K562 (cell line): ENCODE data around the gene SETDB1. TPM values are rescaled to one million over a fixed set of nuclear protein-coding genes. Genes with fewer than 3 reads are reported as not detected.

Experiments used
- GTF2F1 ChIP-seq: IDR thresholded peaks from 2 replicates; pipeline ENCODE4 v1.6.1; 2011; ENCODE audit warnings: low read depth, low read length, improper control_type of control experiment
- HSF4 ChIP-seq: fragments of 250-450 bp; sonication (Bioruptor Pico); IDR thresholded peaks from 2 replicates; pipeline ENCODE4 v2.1.2; 2022; ENCODE audit warnings: mild to moderate bottlenecking, moderate library complexity, borderline replicate concordance
- MYC ChIP-seq, 2 experiments: fragments of 250-450 bp in 1 of 2; sonication (Bioruptor Pico) in 1 of 2; IDR thresholded peaks; 2 replicates each; pipeline versions ENCODE4 v1.5.1 to v1.6.1; 2012 to 2021; ENCODE audit warnings: low read depth in 2 of 2, borderline replicate concordance in 1 of 2, improper control_type of control experiment in 1 of 2, low read length in 1 of 2, mild to moderate bottlenecking in 1 of 2, moderate library complexity in 1 of 2
- MYNN ChIP-seq, 2 experiments: sonication (generic); formaldehyde crosslinking in 1 of 2; IDR thresholded peaks; 2 replicates each; pipeline versions ENCODE4 v1.5.0 to v1.6.1; 2016 to 2020; ENCODE audit warnings: antibody characterized with exemption in 1 of 2, missing genetic modification reagents in 1 of 2
- RAD21 ChIP-seq, 2 experiments: fragments of 250-450 bp in 1 of 2; fragments of 450-650 bp in 1 of 2; sonication (Bioruptor Pico) in 1 of 2; formaldehyde crosslinking in 1 of 2; IDR thresholded peaks in 1 of 2; conservative IDR thresholded peaks in 1 of 2; 2 replicates each; pipeline versions ENCODE4 v1.4.0 to v1.8.0; 2020 to 2022; ENCODE audit warnings: mild to moderate bottlenecking in 2 of 2, moderate library complexity in 1 of 2
- XRCC4 ChIP-seq: IDR thresholded peaks from one replicate; pipeline ENCODE4 v1.6.1; 2011; ENCODE audit not compliant: insufficient read depth, insufficient read length; ENCODE audit errors: extremely low read depth
- YY1 ChIP-seq, 3 experiments: IDR thresholded peaks; 2 replicates each; pipeline ENCODE4 v1.6.1; 2011; ENCODE audit warnings: low read length in 2 of 3, mild to moderate bottlenecking in 2 of 3, moderate library complexity in 2 of 3, borderline replicate concordance in 1 of 3, control low read depth in 1 of 3, low read depth in 1 of 3; ENCODE audit not compliant: insufficient read depth in 3 of 3, insufficient replicate concordance in 2 of 3, control insufficient read depth in 1 of 3, insufficient read length in 1 of 3; ENCODE audit errors: extremely low read depth in 1 of 3
- ZNF764 ChIP-seq: fragments of 250-450 bp; sonication (Bioruptor Pico); IDR thresholded peaks from 2 replicates; pipeline ENCODE4 v1.4.0; 2020; ENCODE audit warnings: low read depth, mild to moderate bottlenecking, moderate library complexity
- ZSCAN32 ChIP-seq: fragments of 450-650 bp; formaldehyde crosslinking; IDR thresholded peaks from 2 replicates; pipeline ENCODE4 v1.4.0; 2020; ENCODE audit warnings: mild to moderate bottlenecking, moderate library complexity
- polyA plus RNA-seq, 8 experiments: library from polyadenylated mRNA; depleted of rRNA in 4 of 8; stranded (reverse) in 5 of 8; unstranded in 3 of 8; fragments of >200 nt; fragmentation: Nextera tagmentation in 2 of 8; fragmentation: Illumina TruSeq in 1 of 8; extraction: Ambion mirVana in 2 of 8; extraction: Trizol in 1 of 8; gene quantifications; 2 replicates each; pipeline versions ENCODE4 v1.2.1 to v1.2.3, GENCODE V29; 2011 to 2014; ENCODE audit warnings: inconsistent platforms in 1 of 8, missing spikeins in 1 of 8
- total RNA-seq, 7 experiments: library from RNA; depleted of rRNA in 6 of 7; stranded (reverse); fragments of >200 nt in 6 of 7; fragmentation: Illumina TruSeq in 2 of 7; extraction: Trizol in 2 of 7; gene quantifications; 2 replicates each; pipeline versions ENCODE4 v1.2.1 to v1.2.3, GENCODE V29; 2011 to 2021; ENCODE audit warnings: low replicate concordance in 1 of 7
- TF ChIP-seq, protein P1 (sequence below): IDR thresholded peaks from 2 replicates; pipeline ENCODE4 v1.6.1; 2014; ENCODE audit warnings: antibody characterized with exemption
- TF ChIP-seq, protein P2 (sequence below): sonication (generic); formaldehyde crosslinking; IDR thresholded peaks from 2 replicates; pipeline ENCODE4 v1.8.1; 2023; ENCODE audit warnings: mild to moderate bottlenecking, missing genetic modification reagents

The SETDB1 gene
- total and polyA plus RNA-seq, 9 of the 15 experiments (the other 6 are each of a cell fraction or from before 2014, with no cell fraction given): 21.5 to 64.4 (median 42.0) TPM

- TF ChIP-seq, protein P1, sequence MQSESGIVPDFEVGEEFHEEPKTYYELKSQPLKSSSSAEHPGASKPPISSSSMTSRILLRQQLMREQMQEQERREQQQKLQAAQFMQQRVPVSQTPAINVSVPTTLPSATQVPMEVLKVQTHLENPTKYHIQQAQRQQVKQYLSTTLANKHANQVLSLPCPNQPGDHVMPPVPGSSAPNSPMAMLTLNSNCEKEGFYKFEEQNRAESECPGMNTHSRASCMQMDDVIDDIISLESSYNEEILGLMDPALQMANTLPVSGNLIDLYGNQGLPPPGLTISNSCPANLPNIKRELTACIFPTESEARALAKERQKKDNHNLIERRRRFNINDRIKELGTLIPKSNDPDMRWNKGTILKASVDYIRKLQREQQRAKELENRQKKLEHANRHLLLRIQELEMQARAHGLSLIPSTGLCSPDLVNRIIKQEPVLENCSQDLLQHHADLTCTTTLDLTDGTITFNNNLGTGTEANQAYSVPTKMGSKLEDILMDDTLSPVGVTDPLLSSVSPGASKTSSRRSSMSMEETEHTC: no peak
- no peak for TF ChIP-seq YY1 (IDR thresholded peaks at IDR 0.05; ENCODE audit: borderline replicate concordance in 1 of 3, control insufficient read depth in 1 of 3, extremely low read depth in 1 of 3, insufficient read depth in 3 of 3, insufficient read length in 1 of 3, insufficient replicate concordance in 2 of 3, low read depth in 1 of 3, low read length in 2 of 3)
- TF ChIP-seq, protein P2, sequence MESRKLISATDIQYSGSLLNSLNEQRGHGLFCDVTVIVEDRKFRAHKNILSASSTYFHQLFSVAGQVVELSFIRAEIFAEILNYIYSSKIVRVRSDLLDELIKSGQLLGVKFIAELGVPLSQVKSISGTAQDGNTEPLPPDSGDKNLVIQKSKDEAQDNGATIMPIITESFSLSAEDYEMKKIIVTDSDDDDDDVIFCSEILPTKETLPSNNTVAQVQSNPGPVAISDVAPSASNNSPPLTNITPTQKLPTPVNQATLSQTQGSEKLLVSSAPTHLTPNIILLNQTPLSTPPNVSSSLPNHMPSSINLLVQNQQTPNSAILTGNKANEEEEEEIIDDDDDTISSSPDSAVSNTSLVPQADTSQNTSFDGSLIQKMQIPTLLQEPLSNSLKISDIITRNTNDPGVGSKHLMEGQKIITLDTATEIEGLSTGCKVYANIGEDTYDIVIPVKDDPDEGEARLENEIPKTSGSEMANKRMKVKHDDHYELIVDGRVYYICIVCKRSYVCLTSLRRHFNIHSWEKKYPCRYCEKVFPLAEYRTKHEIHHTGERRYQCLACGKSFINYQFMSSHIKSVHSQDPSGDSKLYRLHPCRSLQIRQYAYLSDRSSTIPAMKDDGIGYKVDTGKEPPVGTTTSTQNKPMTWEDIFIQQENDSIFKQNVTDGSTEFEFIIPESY (CRISPR knock-in tag): no peak
- TF ChIP-seq GTF2F1: no peak
- no peak for TF ChIP-seq MYNN (IDR thresholded peaks at IDR 0.05)
- no peak for TF ChIP-seq MYNN (CRISPR knock-in tag; IDR thresholded peaks at IDR 0.05)
- no peak for TF ChIP-seq XRCC4
- TF ChIP-seq RAD21 (CRISPR knock-in tag; conservative IDR thresholded peaks at IDR 0.05 in 1 of 2, IDR thresholded peaks at IDR 0.05 in 1 of 2): peak; percentile 20 to 52; a peak in 2 of 4 replicates
- TF ChIP-seq ZNF764 (CRISPR knock-in tag): no peak
- no peak for TF ChIP-seq ZSCAN32
- TF ChIP-seq HSF4 (CRISPR knock-in tag): no peak
- TF ChIP-seq MYC (IDR thresholded peaks at IDR 0.05; ENCODE audit: low read depth, low read length): peak; percentile 61; the same call in 1 of the 2 replicates
- TF ChIP-seq MYC (CRISPR knock-in tag; IDR thresholded peaks at IDR 0.05; ENCODE audit: borderline replicate concordance, low read depth): no peak
- TF ChIP-seq, all 486 proteins: peak for 28
These were observed 87.4 kb downstream of the SETDB1 start (continued) for GRCh38 chr1:151013518-151013917.

Other genes with a start within 250 kb of the SETDB1 start
Only the 7 nearest of the 20 such genes appear.
- gene ARNT, start 49.8 kb upstream of the SETDB1 start, total RNA-seq (2014; rRNA removed): 22.9 and 26.0 TPM in 2 replicates
- gene ARNT, start 49.8 kb upstream of the SETDB1 start, total RNA-seq (2014; rRNA removed; fragmentation: Illumina TruSeq; extraction: Trizol): 25.4 and 33.8 TPM in 2 replicates
- gene ARNT, start 49.8 kb upstream of the SETDB1 start, total RNA-seq (2015; rRNA removed; fragmentation: Illumina TruSeq; extraction: Trizol): 24.1 and 24.5 TPM in 2 replicates
- gene ARNT, start 49.8 kb upstream of the SETDB1 start, total RNA-seq (2021): 28.3 and 29.2 TPM in 2 replicates
- 40.2 and 41.8 TPM in 2 replicates for gene ARNT, start 49.8 kb upstream of the SETDB1 start, polyA plus RNA-seq (2011; rRNA removed)
- gene ARNT, start 49.8 kb upstream of the SETDB1 start, polyA plus RNA-seq (2014; fragmentation: Illumina TruSeq; extraction: Trizol): 33.5 and 35.0 TPM in 2 replicates
- 10 to 100 TPM in 1 of 2 experiments, 1 to 10 TPM in 1; 7.4 to 19.9 TPM for gene ARNT, start 49.8 kb upstream of the SETDB1 start, polyA plus RNA-seq (2014; fragmentation: Nextera tagmentation; extraction: Ambion mirVana)
- 21.9 and 23.9 TPM in 2 replicates for gene ARNT, start 49.8 kb upstream of the SETDB1 start, polyA plus RNA-seq (2014; rRNA removed)
- not detected in 2 replicates for gene CTXND2, start 39.2 kb upstream of the SETDB1 start, total RNA-seq (2014; rRNA removed)
- gene CTXND2, start 39.2 kb upstream of the SETDB1 start, total RNA-seq (2014; rRNA removed; fragmentation: Illumina TruSeq; extraction: Trizol): not detected in 2 replicates
- not detected in 2 replicates for gene CTXND2, start 39.2 kb upstream of the SETDB1 start, total RNA-seq (2015; rRNA removed; fragmentation: Illumina TruSeq; extraction: Trizol)
- gene CTXND2, start 39.2 kb upstream of the SETDB1 start, total RNA-seq (2021): not detected in 2 replicates
- gene CTXND2, start 39.2 kb upstream of the SETDB1 start, polyA plus RNA-seq (2011; rRNA removed): not detected in 2 replicates
- gene CTXND2, start 39.2 kb upstream of the SETDB1 start, polyA plus RNA-seq (2014; fragmentation: Illumina TruSeq; extraction: Trizol): not detected in 2 replicates
- gene CTXND2, start 39.2 kb upstream of the SETDB1 start, polyA plus RNA-seq (2014; fragmentation: Nextera tagmentation; extraction: Ambion mirVana): not detected
- not detected in 2 replicates for gene CTXND2, start 39.2 kb upstream of the SETDB1 start, polyA plus RNA-seq (2014; rRNA removed)
- gene CERS2, start 48.5 kb downstream of the SETDB1 start, total RNA-seq (2014; rRNA removed): 103 and 124 TPM in 2 replicates
- 147 and 163 TPM in 2 replicates for gene CERS2, start 48.5 kb downstream of the SETDB1 start, total RNA-seq (2014; rRNA removed; fragmentation: Illumina TruSeq; extraction: Trizol)
- gene CERS2, start 48.5 kb downstream of the SETDB1 start, total RNA-seq (2015; rRNA removed; fragmentation: Illumina TruSeq; extraction: Trizol): 127 and 129 TPM in 2 replicates
- gene CERS2, start 48.5 kb downstream of the SETDB1 start, total RNA-seq (2021): 233 and 235 TPM in 2 replicates
- 170 and 234 TPM in 2 replicates for gene CERS2, start 48.5 kb downstream of the SETDB1 start, polyA plus RNA-seq (2011; rRNA removed)
- 272 and 295 TPM in 2 replicates for gene CERS2, start 48.5 kb downstream of the SETDB1 start, polyA plus RNA-seq (2014; fragmentation: Illumina TruSeq; extraction: Trizol)
- gene CERS2, start 48.5 kb downstream of the SETDB1 start, polyA plus RNA-seq (2014; fragmentation: Nextera tagmentation; extraction: Ambion mirVana): 10 to 100 TPM; 23.4 to 30.0 TPM
- gene CERS2, start 48.5 kb downstream of the SETDB1 start, polyA plus RNA-seq (2014; rRNA removed): 132 and 136 TPM in 2 replicates
- gene ANXA9, start 55.9 kb downstream of the SETDB1 start, total RNA-seq (2014; rRNA removed): 0.36 and 0.49 TPM in 2 replicates
- gene ANXA9, start 55.9 kb downstream of the SETDB1 start, total RNA-seq (2014; rRNA removed; fragmentation: Illumina TruSeq; extraction: Trizol): 0.48 and 0.58 TPM in 2 replicates
- 0.87 and 1.1 TPM in 2 replicates for gene ANXA9, start 55.9 kb downstream of the SETDB1 start, total RNA-seq (2015; rRNA removed; fragmentation: Illumina TruSeq; extraction: Trizol)
- 0.55 and 0.96 TPM in 2 replicates for gene ANXA9, start 55.9 kb downstream of the SETDB1 start, total RNA-seq (2021)
- 0.88 and 1.6 TPM in 2 replicates for gene ANXA9, start 55.9 kb downstream of the SETDB1 start, polyA plus RNA-seq (2011; rRNA removed)
- 0.79 and 1.1 TPM in 2 replicates for gene ANXA9, start 55.9 kb downstream of the SETDB1 start, polyA plus RNA-seq (2014; fragmentation: Illumina TruSeq; extraction: Trizol)
- under 1 TPM; 0.24 to 0.57 TPM for gene ANXA9, start 55.9 kb downstream of the SETDB1 start, polyA plus RNA-seq (2014; fragmentation: Nextera tagmentation; extraction: Ambion mirVana)
- 0.56 and 1.2 TPM in 2 replicates for gene ANXA9, start 55.9 kb downstream of the SETDB1 start, polyA plus RNA-seq (2014; rRNA removed)
- 6.0 and 8.2 TPM in 2 replicates for gene MINDY1, start 80.5 kb downstream of the SETDB1 start, total RNA-seq (2014; rRNA removed)
- 5.6 TPM in 2 replicates for gene MINDY1, start 80.5 kb downstream of the SETDB1 start, total RNA-seq (2014; rRNA removed; fragmentation: Illumina TruSeq; extraction: Trizol)
- gene MINDY1, start 80.5 kb downstream of the SETDB1 start, total RNA-seq (2015; rRNA removed; fragmentation: Illumina TruSeq; extraction: Trizol): 5.9 and 6.7 TPM in 2 replicates
- 8.6 and 9.8 TPM in 2 replicates for gene MINDY1, start 80.5 kb downstream of the SETDB1 start, total RNA-seq (2021)
- 4.3 and 5.4 TPM in 2 replicates for gene MINDY1, start 80.5 kb downstream of the SETDB1 start, polyA plus RNA-seq (2011; rRNA removed)
- 9.1 and 11.0 TPM in 2 replicates for gene MINDY1, start 80.5 kb downstream of the SETDB1 start, polyA plus RNA-seq (2014; fragmentation: Illumina TruSeq; extraction: Trizol)
- gene MINDY1, start 80.5 kb downstream of the SETDB1 start, polyA plus RNA-seq (2014; fragmentation: Nextera tagmentation; extraction: Ambion mirVana): 1 to 10 TPM in 1 of 2 experiments, under 1 TPM in 1; 0.49 to 1.4 TPM
- 6.0 and 6.1 TPM in 2 replicates for gene MINDY1, start 80.5 kb downstream of the SETDB1 start, polyA plus RNA-seq (2014; rRNA removed)
- gene PRUNE1, start 82.1 kb downstream of the SETDB1 start, total RNA-seq (2014; rRNA removed): 20.8 and 24.8 TPM in 2 replicates
- gene PRUNE1, start 82.1 kb downstream of the SETDB1 start, total RNA-seq (2014; rRNA removed; fragmentation: Illumina TruSeq; extraction: Trizol): 23.1 and 25.4 TPM in 2 replicates
- 23.2 and 25.4 TPM in 2 replicates for gene PRUNE1, start 82.1 kb downstream of the SETDB1 start, total RNA-seq (2015; rRNA removed; fragmentation: Illumina TruSeq; extraction: Trizol)
- 26.2 and 26.6 TPM in 2 replicates for gene PRUNE1, start 82.1 kb downstream of the SETDB1 start, total RNA-seq (2021)
- 48.3 and 49.9 TPM in 2 replicates for gene PRUNE1, start 82.1 kb downstream of the SETDB1 start, polyA plus RNA-seq (2011; rRNA removed)
- gene PRUNE1, start 82.1 kb downstream of the SETDB1 start, polyA plus RNA-seq (2014; fragmentation: Illumina TruSeq; extraction: Trizol): 33.7 and 43.4 TPM in 2 replicates
- gene PRUNE1, start 82.1 kb downstream of the SETDB1 start, polyA plus RNA-seq (2014; fragmentation: Nextera tagmentation; extraction: Ambion mirVana): 10 to 100 TPM; 16.7 to 27.7 TPM
- gene PRUNE1, start 82.1 kb downstream of the SETDB1 start, polyA plus RNA-seq (2014; rRNA removed): 26.2 and 26.7 TPM in 2 replicates
- gene BNIPL, start 110.2 kb downstream of the SETDB1 start, total RNA-seq (2014; rRNA removed): 0.49 and 0.68 TPM in 2 replicates
- gene BNIPL, start 110.2 kb downstream of the SETDB1 start, total RNA-seq (2014; rRNA removed; fragmentation: Illumina TruSeq; extraction: Trizol): 0.55 and 0.67 TPM in 2 replicates
- 0.54 and 0.90 TPM in 2 replicates for gene BNIPL, start 110.2 kb downstream of the SETDB1 start, total RNA-seq (2015; rRNA removed; fragmentation: Illumina TruSeq; extraction: Trizol)
- gene BNIPL, start 110.2 kb downstream of the SETDB1 start, total RNA-seq (2021): 0.47 and 0.84 TPM in 2 replicates
- 1.3 and 2.5 TPM in 2 replicates for gene BNIPL, start 110.2 kb downstream of the SETDB1 start, polyA plus RNA-seq (2011; rRNA removed)
- gene BNIPL, start 110.2 kb downstream of the SETDB1 start, polyA plus RNA-seq (2014; fragmentation: Illumina TruSeq; extraction: Trizol): 0.53 and 0.98 TPM in 2 replicates
- gene BNIPL, start 110.2 kb downstream of the SETDB1 start, polyA plus RNA-seq (2014; fragmentation: Nextera tagmentation; extraction: Ambion mirVana): under 1 TPM; 0.08 to 0.31 TPM
- 0.73 and 1.4 TPM in 2 replicates for gene BNIPL, start 110.2 kb downstream of the SETDB1 start, polyA plus RNA-seq (2014; rRNA removed)